ENCODE measurements around the gene HSFX3. TPM values are rescaled to one million over a fixed set of nuclear protein-coding genes. Genes with fewer than 3 reads are reported as not detected.
"Not testable (repeated sequence)": the region's sequence is repeated elsewhere in the genome, so short reads cannot be mapped to it uniquely, and the experiment has no call there.

Gene HSFX3
- total RNA-seq, 1 experiment from 2014 or later = not detected

DNA sequence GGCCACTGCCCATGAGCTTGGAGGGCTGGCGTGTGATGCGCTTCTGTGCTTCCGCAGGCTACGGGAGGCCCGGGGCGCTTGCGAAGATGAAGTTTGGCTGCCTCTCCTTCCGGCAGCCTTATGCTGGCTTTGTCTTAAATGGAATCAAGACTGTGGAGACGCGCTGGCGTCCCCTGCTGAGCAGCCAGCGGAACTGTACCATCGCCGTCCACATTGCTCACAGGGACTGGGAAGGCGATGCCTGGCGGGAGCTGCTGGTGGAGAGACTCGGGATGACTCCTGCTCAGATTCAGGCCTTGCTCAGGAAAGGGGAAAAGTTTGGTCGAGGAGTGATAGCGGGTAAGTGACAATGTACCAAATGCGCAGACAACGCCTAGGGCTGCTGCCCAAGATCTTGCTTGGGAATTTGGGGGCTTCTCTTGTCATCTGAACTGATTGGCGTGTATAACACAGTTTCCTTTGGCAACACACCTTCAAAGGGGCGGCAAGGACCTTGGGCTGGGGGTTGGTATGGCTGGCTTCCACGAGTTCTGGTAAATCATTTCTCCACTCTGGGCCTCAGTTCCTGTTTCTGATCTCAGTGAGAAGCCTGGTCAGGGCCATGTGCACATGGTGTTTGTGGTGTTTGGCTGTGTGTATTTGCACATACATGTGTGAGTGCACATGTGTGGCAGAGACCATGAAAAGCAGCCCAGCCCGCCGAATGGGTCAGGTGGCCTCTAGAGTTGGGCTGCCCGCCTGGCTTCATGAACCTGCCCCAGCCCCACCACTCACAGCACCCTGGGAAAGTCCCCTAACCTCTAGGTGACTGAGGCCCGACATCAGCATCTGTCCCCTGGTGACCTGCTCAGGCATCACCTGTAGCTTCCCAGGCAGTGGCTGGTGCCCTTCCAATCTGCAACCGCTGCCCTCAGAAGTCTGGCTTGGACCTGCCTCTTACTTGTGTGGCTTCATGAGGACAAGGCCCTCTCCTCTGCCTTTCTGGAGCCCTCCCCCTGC lies 3.9 kb downstream of the HSFX3 start:
- DNase-seq (ENCODE audit: low spot score) = peak; percentile 46

GRCh38 chrX:149541521-149542047 lies 8.1 kb downstream of the HSFX3 start:
- DNase-seq (ENCODE audit: low spot score) = no peak

GRCh38 chrX:149540621-149541520 lies 8.9 kb downstream of the HSFX3 start, which contains the start of gene EOLA1:
EOLA1 (plus strand) TSS chrX:149541012; CDS start chrX:149545631, 4,619 bp downstream.
- DNase-seq (ENCODE audit: low spot score) = peak; percentile 97

DNA sequence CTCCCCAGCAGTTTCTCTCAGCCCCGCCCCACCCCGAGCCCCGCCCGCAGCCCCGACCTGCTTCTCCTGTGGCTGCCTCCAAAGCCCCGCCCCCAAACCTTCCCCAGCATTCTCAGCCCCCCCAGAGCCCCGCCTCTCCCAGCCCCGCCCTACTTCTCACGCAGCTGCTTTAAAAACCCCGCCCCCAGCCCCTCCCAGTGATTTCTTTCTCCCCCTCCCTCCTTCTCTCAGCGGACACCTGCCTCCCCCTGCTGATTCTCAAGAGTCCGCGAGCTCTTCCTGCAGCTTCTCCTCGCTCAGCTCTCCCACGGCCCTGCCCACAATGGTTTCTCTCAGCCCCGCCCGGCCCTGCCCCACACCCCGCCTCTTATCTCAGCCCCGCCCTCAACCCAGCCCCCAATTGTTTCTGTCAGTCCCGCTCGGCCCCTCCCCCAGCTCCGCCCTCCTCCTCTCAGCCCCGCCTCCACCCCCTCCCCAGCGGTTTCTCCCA lies 9.5 kb downstream of the HSFX3 start:
- peak; percentile 94 for DNase-seq (ENCODE audit: low spot score)

- DNase-seq (ENCODE audit: low spot score) = peak; percentile 94
Observed at GRCh38 chrX:149539283-149540130, 10.2 kb downstream of the HSFX3 start.

- DNase-seq (ENCODE audit: low spot score) = not testable (repeated sequence)
Observed at GRCh38 chrX:149537474-149537873, 12.2 kb downstream of the HSFX3 start.

DNA sequence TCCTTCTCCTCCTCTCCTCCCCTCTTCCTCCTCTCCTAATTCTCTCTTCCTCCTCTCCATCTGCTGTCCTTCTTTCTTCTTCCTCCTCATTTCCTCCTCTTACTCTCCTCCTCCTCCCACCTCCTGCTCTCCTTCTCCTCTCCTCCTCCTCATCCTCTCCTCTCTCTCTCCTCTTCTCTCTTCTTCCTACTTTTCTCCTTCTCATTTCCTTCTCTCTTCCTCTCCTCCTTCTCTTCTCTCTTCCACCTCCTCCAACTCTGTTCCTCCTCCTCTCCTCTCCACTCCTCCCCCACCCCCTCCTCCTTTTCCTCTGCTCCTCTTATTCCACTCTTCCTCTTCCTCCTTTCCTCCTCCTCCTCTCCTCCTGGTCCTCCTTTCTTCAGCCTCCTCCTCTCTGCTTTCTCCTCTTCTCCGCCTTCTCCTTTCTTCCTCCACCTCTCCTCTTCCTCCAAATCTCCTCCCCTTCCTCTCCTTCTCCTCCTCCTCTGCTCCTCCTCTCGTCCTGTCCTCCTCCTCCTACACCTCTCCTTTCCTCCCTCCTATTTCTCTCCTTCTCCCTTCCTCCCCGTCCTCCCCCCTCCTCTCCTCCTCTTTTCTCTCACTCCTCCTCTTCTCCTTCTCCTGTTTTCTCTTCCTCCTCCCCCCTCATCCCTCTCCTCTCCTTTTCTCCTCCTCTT lies 14.7 kb downstream of the HSFX3 start:
- not testable (repeated sequence) for DNase-seq (ENCODE audit: low spot score)

GRCh38 chrX:149533999-149534398 lies 15.7 kb downstream of the HSFX3 start:
- not testable (repeated sequence) for DNase-seq (ENCODE audit: low spot score)

DNA sequence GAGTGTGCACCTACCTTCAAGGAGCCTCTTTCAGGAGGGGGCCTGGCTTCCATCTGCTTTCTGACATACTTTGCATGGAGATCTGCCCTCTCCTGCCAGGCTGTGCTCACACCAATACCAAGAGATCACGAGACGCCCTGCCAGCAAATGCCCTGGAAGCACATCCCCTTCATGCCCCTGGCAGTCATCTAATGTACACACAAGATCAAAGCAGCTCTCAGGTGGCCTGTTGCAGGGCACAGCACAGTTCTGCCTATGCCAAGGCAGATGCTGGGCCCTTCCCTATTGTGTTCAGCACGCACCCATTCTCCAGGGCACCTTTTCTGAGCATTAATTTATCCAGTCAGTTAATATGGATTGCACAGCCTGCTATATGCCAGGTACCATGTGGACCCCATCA lies 16.9 kb downstream of the HSFX3 start:
- DNase-seq (ENCODE audit: low spot score) = not testable (repeated sequence)

DNA sequence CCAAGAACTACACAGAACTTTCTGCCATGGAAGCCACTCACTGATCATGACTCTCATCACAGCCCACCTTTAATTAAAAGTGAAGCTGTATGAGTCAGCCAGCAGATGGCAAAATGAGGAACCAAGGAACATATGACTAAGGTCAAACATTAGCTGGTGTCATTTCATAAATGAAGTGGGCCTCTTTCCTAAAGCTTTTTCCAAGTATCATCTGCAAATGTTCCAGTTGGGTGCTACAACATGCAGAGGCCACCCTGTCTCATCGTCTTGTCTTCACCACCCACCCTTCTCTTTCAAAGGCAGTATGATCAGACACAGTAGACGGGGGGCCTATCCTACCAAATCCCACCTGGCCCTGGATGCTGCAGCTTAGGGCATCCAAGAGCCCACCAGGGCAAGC lies 18.1 kb downstream of the HSFX3 start:
- no peak for DNase-seq (ENCODE audit: low spot score)

DNA sequence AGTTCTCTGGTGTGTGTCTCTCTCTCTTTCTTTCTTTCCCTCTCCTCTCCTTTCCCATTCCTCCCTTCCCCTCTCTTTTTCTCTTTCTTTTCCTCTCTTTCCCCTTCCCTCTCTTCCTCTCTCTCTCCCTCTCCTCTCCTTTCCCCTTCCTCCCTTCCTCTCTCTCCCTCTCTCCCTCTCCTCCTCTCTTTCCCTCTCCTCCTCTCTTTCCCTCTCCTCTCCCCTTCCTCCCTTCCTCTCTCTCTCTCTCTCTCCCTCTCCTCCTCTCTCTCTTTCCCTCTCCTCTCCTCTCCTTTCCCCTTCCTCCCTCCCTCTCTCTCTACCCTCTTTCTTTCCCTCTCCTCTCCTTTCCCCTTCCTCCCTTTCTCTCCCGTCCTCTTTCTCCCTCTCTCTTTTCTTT lies 21.3 kb downstream of the HSFX3 start:
- DNase-seq (ENCODE audit: low spot score) = no peak

DNA sequence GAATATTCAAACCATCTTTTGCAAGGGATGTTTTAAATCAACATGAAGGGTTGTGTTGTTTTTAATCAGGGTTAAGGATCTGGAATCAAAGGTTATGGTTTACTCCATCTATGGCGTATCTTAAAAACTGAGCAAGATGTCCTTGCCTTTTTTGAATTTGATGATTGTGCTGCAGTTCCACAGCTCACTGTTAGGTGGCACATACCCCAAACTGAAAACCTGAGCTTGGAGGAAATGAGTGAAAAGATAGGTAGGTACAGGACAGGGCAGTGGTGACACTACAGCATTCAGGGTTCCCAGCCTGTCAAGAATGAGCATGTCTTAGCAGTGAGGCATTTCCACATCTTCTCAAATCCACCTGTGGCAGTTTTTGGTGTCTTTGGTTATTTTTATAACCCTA lies 22.0 kb downstream of the HSFX3 start:
- peak; percentile 65 for DNase-seq (ENCODE audit: low spot score)

GRCh38 chrX:149526318-149527033 lies 23.2 kb downstream of the HSFX3 start:
- not testable (repeated sequence) for DNase-seq (ENCODE audit: low spot score)

DNA sequence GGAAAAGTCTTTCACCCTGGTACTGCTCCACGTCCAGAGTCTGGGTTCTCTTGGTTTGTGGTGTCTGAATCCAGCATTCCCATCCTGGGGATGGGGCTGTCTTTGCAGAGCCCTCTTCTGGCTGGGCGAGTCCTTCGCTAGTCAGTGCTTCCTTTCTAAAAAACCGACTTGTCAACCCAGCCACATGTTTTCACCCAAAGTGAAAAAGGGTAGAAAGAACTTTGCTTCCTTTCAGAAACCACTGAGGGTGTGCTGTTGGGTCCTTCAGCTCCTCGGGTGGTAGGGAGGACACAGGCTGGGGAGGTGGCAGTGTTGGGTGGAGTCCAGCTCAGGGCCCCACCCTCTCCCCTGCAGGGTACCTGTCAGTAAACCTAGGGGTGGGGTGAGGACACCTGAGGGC lies 23.8 kb downstream of the HSFX3 start:
- peak; percentile 22 for DNase-seq (ENCODE audit: low spot score)

DNA sequence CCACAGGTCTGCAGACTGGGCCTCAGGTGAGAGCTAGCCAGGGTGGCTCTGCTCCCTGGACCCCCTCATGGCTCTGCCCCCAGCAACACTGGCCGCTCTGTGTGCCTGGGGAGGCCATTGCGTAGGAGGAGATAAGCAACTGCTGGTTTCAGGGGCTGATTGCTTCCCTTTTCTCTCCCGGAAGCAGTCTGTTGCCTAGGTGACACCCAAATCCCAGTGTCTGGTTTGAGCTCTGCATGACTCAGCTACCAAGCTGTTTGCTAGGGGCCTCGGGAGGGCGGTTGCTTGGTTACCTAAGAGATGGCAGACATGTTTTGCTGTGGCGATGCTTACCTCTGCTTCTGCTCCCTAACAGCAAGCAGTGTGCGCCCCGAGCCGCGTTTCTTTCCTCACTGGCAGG lies 24.3 kb downstream of the HSFX3 start:
- DNase-seq (ENCODE audit: low spot score) = peak; percentile 60

DNA sequence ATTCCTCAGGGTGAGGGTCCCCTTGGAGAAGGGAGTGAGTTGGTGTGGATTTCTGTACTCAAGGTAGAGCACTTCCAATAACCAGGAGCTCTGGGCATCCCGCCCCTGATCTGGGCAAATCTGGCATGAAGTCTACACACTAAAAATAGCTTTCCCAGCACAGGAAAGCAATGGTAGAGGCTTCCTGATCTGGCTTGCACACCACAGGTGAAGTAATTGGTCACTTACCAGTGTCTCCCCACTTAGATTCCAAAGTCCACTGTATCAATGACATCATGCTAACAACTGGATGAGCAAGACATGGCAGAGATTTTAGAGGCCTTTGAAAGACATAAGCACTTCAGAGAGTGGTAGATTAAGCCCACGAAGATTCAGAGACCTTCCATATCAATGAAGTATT lies 26.8 kb downstream of the HSFX3 start:
- peak; percentile 84 for DNase-seq (ENCODE audit: low spot score)

DNA sequence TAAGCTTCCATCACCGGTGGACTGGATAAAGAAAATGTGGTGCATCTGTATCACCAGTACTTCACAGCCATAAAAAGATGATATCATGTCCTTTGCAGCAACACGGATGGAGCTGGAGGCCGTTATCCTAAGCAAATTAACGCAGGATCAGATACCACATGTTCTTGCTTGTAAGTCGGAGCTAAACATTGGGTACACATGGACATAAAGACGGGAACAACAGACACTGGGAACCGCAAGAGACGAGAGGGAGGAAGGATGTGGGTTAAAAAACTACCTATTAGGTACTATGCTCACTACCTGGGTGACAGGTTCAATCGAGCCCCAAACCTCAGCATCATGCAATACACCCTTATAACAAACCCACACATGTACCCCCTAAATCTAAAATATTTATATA lies 28.3 kb downstream of the HSFX3 start:
- no peak for DNase-seq (ENCODE audit: low spot score)

- DNase-seq (ENCODE audit: low spot score) = not testable (repeated sequence)
Observed at GRCh38 chrX:149520636-149521277, 29.0 kb downstream of the HSFX3 start.

DNA sequence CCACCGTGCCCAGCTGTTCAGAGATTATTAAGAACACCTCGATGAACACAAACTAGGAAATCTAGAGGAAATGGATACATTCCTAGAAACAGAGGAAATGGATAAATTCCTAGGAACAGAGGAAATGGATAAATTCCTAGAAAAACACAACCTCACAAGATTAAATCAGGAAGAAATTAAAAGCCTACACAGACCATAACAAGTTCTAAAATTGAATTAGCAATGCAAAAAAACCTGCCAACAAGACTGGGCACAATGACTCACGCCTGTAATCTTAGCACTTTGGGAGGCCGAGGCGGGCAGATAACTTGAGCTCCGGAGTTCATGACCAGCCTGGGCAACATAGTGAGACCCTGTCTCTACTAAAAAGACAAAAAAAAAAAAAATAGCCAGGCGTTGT lies 31.5 kb downstream of the HSFX3 start:
- no peak for DNase-seq (ENCODE audit: low spot score)
